HG03095 (cell line): ENCODE measurements around the gene SKIC2.
"Not testable (repeated sequence)": the region's sequence is repeated elsewhere in the genome, so short reads cannot be mapped to it uniquely, and the experiment has no call there.

ENCODE experiments used
- ATAC-seq: cut with Tn5 transposase; IDR thresholded peaks from one replicate; pipeline ENCODE4 v1.9.1; 2021; ENCODE audit warnings: moderate library complexity; ENCODE audit not compliant: unreplicated experiment

The SKIC2 gene

DNA sequence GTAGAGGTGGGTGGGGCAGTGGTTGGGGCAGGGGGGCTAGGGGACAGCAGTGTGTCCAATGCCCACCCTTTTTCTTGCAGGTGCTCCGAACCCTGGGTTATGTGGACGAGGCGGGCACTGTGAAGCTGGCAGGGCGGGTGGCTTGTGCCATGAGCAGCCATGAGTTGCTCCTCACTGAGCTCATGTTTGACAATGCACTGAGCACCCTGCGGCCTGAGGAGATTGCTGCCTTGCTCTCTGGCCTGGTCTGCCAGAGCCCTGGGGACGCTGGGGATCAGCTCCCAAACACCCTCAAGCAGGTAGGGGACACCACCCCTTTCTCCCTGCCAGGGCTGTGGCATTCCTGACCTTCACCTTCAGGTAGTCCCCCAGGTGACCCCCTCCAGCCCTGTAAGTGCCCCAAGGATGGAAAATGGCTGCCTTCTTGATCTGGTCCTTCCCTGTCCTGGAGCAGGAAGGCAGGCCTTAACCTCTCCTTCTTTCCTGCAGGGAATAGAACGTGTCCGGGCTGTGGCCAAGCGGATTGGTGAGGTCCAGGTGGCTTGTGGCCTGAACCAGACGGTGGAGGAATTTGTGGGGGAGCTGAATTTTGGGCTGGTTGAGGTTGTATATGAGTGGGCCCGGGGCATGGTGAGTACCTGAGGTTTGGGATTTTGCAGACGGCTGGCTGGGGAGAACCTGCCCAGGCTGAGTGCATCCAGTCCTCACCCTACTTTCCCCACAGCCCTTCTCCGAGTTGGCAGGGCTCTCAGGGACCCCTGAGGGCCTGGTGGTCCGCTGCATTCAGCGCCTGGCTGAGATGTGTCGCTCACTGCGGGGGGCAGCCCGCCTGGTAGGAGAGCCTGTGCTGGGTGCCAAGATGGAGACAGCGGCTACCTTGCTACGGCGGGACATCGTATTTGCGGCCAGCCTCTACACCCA is 10.1 kb downstream of the SKIC2 start:
- no peak for ATAC-seq

DNA sequence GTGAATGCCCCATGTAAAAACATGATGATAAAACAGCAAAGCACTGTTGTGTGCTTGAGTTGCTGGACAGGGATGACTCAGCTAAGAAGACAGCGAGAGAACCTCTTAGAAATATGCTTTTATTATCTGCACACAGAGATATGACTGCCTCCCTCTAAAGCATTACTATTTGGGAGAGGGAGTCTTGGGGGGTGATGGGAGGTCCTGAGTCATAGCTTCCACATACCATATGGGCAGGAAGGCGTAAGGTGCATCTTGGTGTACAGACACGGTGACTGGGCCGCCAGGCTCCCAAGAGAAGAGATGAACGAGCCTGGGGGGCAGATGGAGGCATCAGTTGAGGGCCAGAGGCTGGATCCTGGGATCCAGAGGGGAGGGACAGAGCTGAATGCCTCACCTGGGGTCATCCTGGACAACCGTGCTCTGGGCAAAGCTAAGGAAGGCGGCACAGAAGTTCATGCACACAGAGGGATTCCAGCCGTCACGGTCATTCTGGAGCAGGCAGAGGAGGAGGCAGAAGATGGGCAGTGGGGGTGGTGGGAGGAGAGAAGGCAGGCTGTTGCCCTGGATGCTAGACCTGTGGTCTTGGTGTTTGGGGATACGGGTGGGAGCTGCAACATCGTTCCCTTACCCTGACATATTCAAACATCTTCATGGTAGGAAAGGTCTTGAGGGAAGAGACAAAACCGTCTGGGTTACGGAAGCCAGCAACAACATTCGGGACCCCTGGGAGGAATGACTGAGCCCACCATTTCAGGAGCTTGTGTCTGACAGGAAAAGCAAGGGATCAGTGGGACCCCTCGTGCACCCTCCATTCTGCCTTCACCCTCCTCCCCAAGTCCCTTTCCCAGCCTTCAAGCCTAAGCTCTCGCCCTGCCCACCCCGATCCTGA is 11.0 kb downstream of the SKIC2 start:
- no peak for ATAC-seq

GRCh38 chr6:31970604-31971271 is 11.8 kb downstream of the SKIC2 start:
- no peak for ATAC-seq

DNA sequence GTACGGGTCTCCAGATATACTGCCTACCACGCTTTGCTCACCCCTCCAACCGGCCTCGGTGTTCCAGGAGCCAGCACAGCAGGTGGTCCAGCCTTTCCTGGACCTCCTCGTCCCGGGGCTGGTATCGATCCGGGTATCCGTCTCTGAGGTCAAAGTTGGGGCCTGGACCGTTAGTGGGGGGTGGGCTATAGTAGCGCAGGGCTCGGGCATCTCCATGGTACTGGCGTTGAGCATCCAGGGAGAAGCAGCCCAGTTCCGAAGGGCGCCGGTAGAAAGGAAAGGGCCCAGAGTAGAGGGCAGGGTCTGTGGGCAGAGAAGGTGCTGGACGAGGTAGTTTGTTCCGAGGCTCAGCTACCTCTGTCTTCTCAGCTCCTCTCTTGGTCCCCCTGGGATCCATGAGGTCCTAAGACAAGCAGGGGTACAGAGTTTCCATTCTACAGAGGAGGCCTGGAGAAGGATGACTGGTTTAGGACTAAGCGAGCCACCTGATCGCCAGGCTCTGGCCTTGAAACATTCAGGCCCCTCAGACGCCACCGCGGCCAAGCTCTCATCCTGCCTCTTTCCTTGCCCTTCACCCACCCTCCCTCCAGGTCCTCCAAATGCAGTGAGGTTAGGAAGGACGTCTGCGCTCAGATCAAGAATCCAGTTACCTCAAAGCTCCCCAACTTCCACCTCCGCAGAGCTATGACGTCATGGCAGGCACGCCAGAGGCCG is 12.5 kb downstream of the SKIC2 start:
- ATAC-seq: peak; percentile 1

DNA sequence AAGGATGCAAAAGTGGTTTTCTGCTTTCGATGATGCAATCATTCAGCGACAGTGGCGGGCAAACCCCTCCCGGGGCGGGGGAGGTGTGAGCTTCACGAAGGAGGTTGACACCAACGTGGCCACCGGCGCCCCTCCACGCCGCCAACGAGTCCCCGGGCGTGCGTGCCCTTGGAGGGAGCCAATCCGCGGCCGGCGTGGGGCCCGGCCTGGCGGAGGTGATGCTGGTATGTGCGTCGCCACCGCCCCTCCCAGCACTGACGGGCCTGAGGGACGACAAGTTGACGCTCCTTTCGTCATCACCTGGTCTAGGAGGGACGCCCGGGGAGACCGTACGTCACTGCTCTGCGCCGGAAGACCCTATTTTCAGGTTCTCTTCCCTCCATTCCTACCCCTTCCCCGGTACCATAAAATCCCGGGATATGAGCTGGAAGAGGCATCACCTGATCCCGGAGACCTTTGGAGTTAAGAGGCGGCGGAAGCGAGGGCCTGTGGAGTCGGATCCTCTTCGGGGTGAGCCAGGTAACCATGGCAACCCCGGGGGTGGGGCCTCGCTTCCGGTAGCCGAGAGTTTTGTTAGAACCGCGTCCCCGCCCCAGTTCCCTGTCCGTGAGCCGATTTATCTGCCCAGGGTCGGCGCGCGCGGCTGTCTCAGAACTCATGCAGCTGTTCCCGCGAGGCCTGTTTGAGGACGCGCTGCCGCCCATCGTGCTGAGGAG is 13.2 kb downstream of the SKIC2 start, which contains the start of gene DXO:
DXO (minus strand) TSS at position 146 of the 716 bp plus-strand sequence. CDS start 463 bp downstream, outside the sequence.
- peak; percentile 74 for ATAC-seq

DNA sequence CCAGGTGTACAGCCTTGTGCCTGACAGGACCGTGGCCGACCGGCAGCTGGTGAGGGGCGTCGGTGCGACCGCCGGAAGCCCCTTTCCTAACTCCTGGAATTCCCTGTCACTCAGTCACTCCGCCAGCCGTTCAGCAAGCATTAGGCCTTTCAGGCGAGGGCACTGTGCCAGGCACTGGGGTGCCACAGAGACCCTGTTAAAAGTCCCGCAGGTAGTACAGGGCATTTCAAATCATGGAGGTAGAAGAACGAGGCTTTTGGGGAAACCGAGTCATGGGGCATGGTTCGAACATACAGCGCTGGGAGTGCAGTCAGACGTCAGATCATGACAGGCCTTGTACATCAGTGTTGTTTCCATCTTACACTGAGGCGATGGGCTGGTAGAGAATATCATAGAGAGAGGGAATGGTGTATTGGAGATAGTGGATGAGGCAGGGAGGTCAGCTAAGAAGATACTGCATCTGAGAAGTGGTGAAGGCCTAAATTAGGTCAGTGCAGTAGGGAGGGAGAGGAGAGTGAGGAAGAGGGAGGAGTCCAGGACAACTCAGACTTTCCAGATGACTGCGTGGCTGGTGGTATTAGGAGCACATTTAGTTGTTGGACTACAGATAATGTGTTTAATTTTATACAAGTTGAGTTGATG is 13.9 kb downstream of the SKIC2 start:
- ATAC-seq: peak; percentile 4

DNA sequence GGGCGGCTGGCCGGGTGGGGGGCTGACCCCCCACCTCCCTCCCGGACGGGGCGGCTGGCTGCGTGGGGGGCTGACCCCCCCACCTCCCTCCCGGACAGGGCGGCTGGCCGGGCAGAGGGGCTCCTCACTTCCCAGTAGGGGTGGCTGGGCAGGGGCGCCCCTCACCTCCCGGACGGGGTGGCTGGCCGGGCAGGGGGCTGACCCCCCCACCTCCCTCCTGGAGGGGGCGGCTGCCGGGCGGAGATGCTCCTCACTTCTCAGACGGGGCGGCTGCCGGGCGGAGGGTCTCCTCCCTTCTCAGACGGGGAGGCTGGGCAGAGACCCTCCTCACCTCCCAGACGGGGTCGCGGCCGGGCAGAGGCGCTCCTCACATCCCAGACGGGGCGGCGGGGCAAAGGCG is 17.1 kb downstream of the SKIC2 start:
- not testable (repeated sequence) for ATAC-seq

- ATAC-seq: no peak
Observed at GRCh38 chr6:31977816-31978431, 18.9 kb downstream of the SKIC2 start.

DNA sequence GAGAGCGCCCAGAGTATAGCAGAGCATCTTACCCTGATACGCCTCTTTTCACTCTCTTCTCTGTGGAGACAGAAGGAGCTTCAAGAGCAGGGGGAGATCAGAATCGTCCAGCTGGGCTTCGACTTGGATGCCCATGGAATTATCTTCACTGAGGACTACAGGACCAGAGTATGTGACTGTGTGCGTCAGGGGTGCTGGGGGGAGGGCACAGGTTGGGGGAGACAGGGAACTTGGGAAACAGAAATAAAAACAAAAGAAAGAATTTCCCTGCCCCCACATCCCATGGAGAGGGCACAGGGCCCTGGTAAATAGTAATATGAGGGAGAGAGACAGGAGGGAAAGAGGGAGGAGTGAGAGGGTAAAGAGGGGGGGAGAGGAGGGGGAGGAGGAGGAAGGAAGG is 19.9 kb downstream of the SKIC2 start:
- ATAC-seq: no peak

DNA sequence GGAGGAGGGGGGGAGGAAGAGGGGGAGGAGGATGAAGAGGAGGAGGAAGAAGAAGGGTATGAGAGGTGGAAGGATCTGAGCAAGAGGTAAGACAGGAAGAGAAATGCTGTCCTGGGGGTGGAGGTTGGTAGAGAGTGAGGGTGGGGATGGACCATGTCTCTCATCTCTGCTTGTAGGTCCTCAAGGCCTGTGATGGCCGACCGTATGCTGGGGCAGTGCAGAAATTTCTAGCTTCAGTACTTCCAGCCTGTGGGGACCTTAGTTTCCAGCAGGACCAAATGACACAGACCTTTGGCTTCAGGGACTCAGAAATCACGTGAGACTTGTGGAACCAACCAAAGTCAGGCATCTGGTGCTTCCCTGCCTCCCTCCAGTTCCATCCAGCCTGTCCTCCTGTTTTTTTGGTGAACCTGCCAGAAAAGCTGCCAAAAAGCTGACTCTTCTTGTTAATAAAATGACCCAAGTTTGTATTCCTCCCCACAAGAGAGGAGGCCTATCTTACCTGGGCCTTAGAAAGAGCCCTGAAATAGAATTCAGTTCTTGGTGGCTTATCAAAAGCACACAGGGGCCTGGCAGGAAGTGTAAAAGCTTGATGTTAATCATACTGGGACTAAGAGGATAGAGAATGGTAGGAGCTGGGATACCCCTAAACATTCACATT is 20.4 kb downstream of the SKIC2 start:
- no peak for ATAC-seq

DNA sequence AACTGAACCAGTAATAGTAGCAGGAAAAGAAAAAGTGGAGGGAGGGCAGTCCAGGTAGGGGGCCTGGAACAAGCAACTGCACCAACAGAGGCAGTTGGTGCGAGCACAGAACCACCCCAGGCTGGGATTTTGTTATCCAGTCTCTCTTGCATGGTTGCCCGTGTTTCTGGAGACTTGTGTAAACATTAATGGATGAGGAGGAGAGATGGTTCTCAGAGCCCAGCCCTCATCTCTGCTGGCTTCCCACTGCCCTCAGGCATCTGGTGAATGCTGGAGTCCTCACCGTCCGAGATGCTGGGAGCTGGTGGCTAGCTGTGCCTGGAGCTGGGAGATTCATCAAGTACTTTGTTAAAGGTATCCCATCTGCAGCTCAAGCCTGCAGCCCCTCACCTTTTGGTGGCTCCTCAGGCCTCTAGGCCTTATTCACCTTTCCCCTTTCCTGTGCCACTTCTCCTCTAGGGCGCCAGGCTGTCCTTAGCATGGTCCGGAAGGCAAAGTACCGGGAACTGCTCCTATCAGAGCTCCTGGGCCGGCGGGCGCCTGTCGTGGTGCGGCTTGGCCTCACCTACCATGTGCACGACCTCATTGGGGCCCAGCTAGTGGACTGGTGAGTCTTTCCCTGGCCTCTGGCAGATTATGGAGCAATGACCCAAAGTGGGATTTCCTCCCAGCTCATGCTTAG is 21.4 kb downstream of the SKIC2 start:
- ATAC-seq: not testable (repeated sequence)

GRCh38 chr6:31980998-31981397 is 22.0 kb downstream of the SKIC2 start:
- ATAC-seq: not testable (repeated sequence)

- not testable (repeated sequence) for ATAC-seq
Observed at GRCh38 chr6:31981744-31982143, 22.8 kb downstream of the SKIC2 start, which contains the start of gene C4A. C4A (plus strand) TSS chr6:31982057; CDS start chr6:31982108, 51 bp downstream.

- not testable (repeated sequence) for ATAC-seq
Observed at GRCh38 chr6:31989363-31989762, 30.4 kb downstream of the SKIC2 start.

DNA sequence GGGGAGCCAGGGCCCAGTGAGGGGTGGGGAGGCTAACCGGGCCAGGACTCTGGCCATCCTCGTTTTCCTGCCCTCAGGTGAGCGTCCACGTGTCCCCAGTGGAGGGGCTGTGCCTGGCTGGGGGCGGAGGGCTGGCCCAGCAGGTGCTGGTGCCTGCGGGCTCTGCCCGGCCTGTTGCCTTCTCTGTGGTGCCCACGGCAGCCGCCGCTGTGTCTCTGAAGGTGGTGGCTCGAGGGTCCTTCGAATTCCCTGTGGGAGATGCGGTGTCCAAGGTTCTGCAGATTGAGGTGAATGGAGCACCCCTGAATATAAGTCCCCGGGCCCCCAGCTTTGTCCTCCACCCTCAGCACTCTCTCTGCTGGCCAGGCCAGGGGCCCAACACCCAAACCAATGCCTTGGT is 35.4 kb downstream of the SKIC2 start:
- not testable (repeated sequence) for ATAC-seq

GRCh38 chr6:31996385-31996784 is 37.4 kb downstream of the SKIC2 start:
- ATAC-seq: not testable (repeated sequence)

- ATAC-seq: not testable (repeated sequence)
Observed at GRCh38 chr6:32002546-32003268, 43.7 kb downstream of the SKIC2 start.
